ENCODE measurements around the gene AKR1C1.
"Not testable (repeated sequence)": the region's sequence is repeated elsewhere in the genome, so short reads cannot be mapped to it uniquely, and the experiment has no call there.

The AKR1C1 gene

GRCh38 chr10:4962876-4963814 lies at the start of gene AKR1C1:
AKR1C1 (plus strand) TSS chr10:4963415; CDS start chr10:4963445, 30 bp downstream.
- DNase-seq (ENCODE audit: low read depth) = not testable (repeated sequence)

- no peak for DNase-seq (ENCODE audit: low read depth)
These were observed 48.9 kb upstream of the AKR1C1 start for GRCh38 chr10:4914213-4914850.

GRCh38 chr10:4916086-4916716 lies 47.0 kb upstream of the AKR1C1 start:
- DNase-seq (ENCODE audit: low read depth) = no peak

GRCh38 chr10:4918236-4918635 lies 45.0 kb upstream of the AKR1C1 start:
- no peak for DNase-seq (ENCODE audit: low read depth)

GRCh38 chr10:4924482-4924881 lies 38.7 kb upstream of the AKR1C1 start:
- DNase-seq (ENCODE audit: low read depth) = not testable (repeated sequence)

GRCh38 chr10:4926400-4926799 lies 36.8 kb upstream of the AKR1C1 start:
- no peak for DNase-seq (ENCODE audit: low read depth)

GRCh38 chr10:4931587-4931986 lies 31.6 kb upstream of the AKR1C1 start:
- no peak for DNase-seq (ENCODE audit: low read depth)

GRCh38 chr10:4934391-4934987 lies 28.7 kb upstream of the AKR1C1 start:
- no peak for DNase-seq (ENCODE audit: low read depth)

- no peak for DNase-seq (ENCODE audit: low read depth)
These were observed 25.9 kb upstream of the AKR1C1 start for GRCh38 chr10:4937346-4937745.

GRCh38 chr10:4939224-4940072 lies 23.8 kb upstream of the AKR1C1 start:
- DNase-seq (ENCODE audit: low read depth) = no peak

- DNase-seq (ENCODE audit: low read depth) = not testable (repeated sequence)
These were observed 23.2 kb upstream of the AKR1C1 start for GRCh38 chr10:4940073-4940428.

GRCh38 chr10:4940909-4941308 lies 22.3 kb upstream of the AKR1C1 start:
- not testable (repeated sequence) for DNase-seq (ENCODE audit: low read depth)

GRCh38 chr10:4941540-4942330 lies 21.5 kb upstream of the AKR1C1 start:
- no peak for DNase-seq (ENCODE audit: low read depth)

GRCh38 chr10:4942931-4943330 lies 20.3 kb upstream of the AKR1C1 start:
- not testable (repeated sequence) for DNase-seq (ENCODE audit: low read depth)

- DNase-seq (ENCODE audit: low read depth) = not testable (repeated sequence)
These were observed 19.8 kb upstream of the AKR1C1 start for GRCh38 chr10:4943416-4943815.

- no peak for DNase-seq (ENCODE audit: low read depth)
These were observed 19.4 kb upstream of the AKR1C1 start for GRCh38 chr10:4943821-4944220.

GRCh38 chr10:4944841-4945240 lies 18.4 kb upstream of the AKR1C1 start:
- no peak for DNase-seq (ENCODE audit: low read depth)

GRCh38 chr10:4945766-4946717 lies 17.2 kb upstream of the AKR1C1 start:
- DNase-seq (ENCODE audit: low read depth) = no peak

GRCh38 chr10:4947039-4947634 lies 16.1 kb upstream of the AKR1C1 start:
- no peak for DNase-seq (ENCODE audit: low read depth)

All from activated T-helper 1 cell treated with Interleukin-2 at 50 U/mL for 16 hours (primary cell).